HG03354 (cell line): ENCODE data around the gene KRT79.
"Not testable (repeated sequence)": the region's sequence is repeated elsewhere in the genome, so short reads cannot be mapped to it uniquely, and the experiment has no call there.

Source experiments
- ATAC-seq: cut with Tn5 transposase; IDR thresholded peaks from one replicate; pipeline ENCODE4 v1.9.1; 2021; ENCODE audit warnings: mild to moderate bottlenecking; ENCODE audit not compliant: unreplicated experiment, poor library complexity, severe bottlenecking

Gene KRT79

DNA sequence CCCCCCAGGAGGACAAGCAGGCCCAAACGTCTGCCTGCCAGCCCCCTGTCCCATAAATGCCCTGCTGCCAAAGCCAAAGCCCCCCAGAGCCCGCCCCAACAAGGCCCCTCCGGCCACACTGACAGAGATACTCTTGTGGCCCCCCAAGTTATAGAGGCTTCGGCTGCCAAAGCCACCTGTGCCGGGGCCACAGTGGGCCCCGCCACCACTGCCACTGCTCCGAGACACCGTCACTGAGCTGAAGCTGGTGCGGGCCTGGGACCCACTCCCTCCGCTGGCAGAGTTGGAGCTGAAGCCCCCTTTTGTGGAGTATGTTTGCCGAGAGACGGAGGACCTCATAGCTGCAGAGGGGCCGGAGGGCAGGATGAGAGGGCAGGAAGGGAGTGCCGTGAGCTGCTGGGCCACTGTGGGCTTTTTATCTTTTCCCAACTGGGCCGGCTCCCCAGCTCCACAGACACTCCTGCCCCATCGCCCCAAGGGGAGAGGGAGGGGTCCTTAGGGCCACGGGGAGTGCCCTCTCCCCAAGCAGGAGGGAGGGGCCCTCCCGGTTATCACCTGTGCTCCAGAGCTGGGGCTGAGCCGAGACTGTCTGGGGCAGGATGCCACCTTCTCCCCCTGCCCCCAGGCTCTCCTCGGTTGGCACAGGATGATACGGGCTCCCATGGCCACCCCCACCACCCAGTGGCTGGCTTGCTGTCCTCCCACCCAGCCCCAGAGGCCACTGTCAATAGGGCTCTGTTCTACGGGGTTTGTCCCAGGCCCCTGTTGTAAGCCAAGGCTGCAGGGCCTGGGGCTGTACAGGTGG, at the start of gene KRT79:
Gene KRT79 (minus strand): TSS at position 390 of the 805 bp plus-strand sequence. CDS start 51 bp downstream, at position 339.
- ATAC-seq, result no peak

DNA sequence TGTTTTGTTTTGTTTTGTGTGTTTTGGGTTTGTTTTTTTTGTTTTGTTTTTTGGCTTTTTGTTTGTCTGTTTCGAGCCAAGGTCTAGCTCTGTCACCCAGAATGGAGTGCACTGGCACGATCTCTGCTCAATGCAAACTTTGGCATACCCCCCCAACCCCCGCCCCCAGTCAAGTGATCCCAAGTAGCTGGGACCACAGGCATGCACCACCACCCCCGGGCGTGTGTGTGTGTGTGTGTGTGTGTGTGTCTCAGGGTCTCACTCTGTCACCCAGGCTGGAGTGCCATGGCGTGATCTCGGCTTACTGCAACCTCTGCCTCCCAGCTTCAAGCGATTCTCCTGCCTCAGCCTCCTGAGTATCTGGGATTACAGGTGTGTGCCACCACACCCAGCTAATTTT, 46.4 kb upstream of the KRT79 start:
- not testable (repeated sequence) for ATAC-seq

DNA sequence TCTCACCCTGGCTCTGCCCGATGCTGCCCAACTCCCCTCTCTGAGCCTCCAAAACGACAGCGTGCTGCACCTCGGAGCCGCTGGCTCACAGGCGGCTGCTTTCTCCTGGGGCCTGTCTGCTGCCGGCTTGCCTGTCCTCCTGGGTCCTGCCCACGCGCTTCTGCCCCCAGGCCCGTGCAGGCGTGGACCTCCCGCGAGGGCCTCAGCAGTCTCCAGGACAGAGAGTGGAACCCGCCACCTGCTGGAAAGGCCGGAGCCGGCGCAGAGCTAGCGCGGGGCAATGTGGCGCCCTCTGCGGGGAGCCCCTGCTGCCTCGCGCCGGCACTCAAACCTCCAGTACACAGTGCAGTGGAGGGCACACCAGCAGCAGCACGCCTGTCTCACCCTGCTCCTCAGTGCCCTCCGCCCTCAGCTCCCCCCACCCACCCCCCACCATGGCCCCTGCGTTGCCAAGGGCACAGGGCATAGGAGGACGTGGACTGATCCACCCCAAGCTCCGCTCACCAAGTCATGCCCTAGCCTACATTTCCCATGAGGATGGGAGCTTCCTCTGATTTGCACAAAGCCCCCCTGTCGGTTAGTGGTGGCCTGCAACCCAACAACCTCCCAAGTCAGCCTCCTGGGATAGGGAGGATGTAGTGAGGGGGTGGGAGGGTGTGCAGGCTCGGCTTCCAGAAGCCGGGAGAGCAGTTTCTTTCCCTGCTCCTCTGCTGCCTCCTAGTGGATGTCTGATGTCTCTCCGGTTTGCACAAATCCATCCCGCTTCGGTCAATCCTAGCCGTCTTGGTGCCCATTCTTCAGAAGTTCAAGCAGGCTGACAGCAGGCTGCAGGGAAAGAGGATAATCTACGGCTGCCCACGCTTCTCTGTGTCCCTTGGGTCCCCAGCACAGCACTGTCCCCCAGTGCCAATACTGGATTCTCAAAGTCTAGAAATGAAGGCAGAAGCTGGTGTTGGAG, 45.6 kb upstream of the KRT79 start:
- ATAC-seq, result peak; percentile 62

DNA sequence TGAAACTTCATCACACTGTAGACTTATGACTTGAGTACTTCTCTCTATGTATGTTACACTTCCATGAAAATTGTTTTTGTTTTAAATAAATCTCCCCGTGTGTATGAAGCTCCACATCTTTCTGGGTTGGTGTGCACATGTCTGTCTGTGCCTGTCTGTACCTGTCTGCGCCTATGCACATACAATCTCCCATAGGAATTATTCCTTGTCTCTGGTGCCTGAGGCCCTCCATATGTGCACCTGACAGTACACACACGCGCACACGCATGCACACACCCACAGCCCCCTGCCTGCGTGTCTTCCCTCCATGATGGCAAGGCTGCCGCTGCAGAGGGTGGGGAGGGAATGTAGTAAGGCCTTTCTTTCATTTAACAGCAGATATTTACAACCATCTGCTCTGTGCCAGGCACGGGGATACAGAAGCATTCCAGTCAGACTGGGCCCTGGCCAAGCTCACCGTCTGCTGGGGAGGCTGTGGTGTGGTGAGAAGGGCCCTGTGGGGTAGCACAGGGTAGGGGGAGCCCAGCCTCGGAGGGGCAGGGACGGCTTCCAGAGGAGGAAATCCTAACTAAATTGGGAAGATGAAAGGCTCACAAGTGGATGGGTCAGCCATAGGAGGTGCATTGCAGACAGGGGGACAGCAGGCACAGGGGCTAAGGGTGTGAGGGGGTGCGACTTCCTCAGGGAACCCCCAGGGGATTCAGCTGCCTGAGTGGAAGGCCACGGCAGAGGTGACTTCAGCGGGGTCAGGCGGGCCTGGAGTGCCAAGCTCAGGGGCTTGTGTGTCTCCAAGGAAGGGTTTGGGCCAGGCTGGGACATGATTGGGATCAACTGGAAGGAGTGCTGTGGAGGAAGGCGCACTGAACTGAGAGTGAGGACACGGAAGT, 44.6 kb upstream of the KRT79 start:
- no peak for ATAC-seq

DNA sequence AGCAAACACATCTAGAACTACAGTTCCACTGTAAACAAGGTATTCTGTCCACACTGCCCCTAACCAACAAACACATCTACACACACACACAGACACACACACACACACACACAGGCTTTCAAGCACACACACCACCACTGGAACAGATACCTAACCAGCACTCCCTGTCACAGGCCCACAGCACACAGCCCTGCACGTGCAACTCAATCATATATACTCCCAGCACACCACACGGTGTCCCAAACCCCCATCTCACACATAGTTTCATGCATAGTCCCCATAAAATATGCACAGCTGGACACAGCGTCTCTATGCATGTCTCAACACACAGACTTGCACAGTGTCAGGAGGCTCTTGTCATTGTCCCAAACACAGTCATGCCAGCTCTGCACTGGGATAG, 43.1 kb upstream of the KRT79 start:
- ATAC-seq, result no peak

DNA sequence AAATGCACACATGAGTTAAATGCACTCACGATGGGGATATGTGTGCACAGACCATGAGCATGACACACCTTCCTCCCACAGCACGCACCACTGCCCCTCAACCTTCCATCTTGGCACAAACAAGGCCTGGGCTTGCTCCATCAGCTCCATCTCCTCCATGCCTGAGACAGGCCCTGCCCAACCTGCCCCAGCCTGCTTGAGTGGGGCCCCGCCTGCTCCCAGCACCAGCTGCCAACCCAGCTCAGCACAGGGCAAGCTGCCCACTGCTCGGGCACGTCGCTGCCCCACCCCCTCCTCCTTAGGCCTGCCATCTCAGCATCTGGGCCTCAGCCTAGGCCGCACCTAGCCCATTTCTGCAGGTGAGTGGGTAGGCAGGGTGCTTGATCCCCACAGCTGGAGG, 42.3 kb upstream of the KRT79 start:
- ATAC-seq, result no peak

DNA sequence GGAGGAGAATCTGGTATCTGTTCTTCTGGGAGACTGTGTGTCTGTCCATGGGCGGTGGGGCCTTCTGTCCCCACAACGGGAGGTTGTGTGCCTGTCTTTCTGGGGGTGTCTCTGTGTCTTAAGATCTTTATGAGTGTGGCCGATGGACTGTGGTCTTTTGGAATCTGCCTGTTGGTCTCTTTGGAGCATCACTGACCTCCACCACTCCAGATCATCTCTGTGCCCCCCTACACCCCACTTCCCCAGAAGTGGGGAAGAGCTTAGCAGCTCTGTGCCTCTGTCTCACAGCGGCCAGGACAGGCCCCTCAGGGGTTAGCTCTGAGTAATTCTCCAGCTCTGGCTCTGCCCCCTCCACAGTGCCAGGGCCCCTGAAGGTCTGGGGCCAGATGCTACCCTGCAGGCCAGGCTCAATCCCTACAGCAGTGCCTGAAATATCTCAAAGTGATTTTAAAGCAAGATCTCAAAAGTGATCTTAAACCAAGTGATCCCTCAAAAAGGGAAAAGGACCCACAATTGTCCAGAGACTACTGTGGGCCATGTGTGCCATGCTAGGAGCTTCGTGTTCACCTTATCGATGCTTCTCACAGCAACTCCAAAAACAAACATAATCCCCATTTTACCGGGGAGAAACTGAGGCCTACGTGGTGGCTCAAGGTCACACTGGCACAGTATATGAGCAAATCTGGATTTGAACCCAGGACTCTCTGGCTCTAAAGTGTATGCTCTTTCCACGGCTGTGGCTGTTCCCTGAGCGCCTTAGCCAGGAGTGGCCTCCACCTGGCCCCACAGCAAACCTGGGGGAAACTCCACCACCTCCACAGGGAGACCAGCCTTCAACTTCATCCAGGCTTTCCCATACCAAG, 40.7 kb upstream of the KRT79 start:
- ATAC-seq, result no peak

DNA sequence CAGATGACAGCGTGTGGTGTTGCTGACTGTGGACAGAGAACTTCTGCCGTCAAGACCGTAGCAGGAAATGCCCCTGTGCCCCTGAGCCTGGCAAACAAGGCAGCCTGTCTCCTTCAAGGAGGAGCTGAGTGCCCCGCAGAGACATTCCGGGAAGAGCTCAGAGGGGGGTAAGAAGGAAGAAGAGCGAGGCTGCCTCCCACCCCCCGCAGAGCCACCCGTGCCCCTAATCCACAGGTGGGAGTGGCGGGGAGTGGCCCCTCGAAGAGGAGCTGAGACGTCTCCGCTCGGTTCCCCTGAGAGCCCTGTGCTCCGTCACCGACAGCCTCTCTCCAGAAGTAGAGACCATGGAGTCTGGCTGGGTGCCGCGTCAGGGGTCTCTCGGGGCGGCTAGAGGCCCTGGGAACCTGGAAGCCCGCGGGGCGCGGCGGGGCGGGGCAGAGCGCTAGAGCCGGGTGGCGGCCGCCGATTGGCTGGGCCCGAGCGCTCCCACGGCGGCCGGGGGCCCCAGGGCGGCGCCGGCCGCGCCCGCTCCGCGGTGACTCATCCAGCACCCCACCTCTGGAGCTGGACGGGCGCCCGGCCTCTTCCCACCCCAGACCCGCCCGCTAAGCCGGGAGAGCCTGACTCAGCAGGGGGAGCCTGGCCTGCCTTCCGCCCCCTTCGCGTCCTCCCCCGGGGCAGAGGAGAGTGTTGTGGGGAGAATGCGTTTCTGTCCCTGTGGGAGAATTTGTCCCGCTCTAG, 39.9 kb upstream of the KRT79 start:
- ATAC-seq, result peak; percentile 49

DNA sequence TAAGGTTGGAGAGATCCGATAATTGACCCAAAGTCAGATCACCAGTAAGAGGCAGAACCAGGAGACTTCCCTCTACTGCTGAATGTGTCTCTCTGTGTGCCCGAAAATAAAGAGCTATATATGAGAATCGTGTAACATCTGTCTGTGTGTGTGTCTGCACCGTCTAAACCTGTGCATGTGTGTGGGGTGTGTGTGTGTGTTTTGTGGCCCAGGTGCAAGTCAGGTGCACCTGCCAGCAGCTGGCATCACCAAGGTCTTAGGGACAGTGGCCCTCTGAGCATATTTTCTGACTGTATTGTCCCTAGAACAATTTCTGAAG, 39.4 kb upstream of the KRT79 start:
- ATAC-seq, result peak; percentile 4

DNA sequence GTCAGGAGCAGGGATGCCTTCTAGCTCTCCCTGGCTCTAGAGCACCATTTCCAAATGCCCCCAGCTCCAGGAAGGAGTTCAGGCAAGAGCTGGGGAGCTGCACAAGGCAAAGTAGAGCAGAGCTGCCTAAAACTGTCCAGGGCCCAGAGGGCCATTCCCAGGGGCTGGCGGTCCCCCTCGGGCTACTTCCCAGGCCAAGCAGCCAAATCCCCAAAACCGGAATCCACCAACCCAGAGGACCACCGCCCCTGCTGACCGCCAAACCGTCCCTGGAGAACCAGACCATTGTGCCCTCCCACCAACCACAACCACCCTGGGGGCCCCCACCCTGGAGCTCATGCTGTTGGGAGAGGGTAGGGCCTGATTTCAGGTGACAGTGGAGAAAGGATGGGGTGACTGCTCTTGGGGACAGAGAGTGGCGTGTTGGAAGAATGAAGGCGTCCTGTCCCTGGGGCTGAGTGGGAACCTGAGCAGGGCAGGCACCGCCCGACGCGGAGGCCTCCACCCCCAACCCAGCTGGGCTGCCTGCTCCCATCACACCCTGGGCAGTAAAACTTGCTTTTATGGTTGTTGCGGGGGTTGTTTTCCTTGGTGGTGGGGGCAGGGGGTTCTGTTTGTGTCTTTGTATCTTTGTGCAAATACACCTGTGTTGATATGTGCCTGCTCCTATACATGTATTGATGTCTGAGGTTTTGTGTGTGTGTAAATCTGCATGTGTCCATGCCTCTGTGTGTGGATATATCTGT, 38.7 kb upstream of the KRT79 start:
- no peak for ATAC-seq

DNA sequence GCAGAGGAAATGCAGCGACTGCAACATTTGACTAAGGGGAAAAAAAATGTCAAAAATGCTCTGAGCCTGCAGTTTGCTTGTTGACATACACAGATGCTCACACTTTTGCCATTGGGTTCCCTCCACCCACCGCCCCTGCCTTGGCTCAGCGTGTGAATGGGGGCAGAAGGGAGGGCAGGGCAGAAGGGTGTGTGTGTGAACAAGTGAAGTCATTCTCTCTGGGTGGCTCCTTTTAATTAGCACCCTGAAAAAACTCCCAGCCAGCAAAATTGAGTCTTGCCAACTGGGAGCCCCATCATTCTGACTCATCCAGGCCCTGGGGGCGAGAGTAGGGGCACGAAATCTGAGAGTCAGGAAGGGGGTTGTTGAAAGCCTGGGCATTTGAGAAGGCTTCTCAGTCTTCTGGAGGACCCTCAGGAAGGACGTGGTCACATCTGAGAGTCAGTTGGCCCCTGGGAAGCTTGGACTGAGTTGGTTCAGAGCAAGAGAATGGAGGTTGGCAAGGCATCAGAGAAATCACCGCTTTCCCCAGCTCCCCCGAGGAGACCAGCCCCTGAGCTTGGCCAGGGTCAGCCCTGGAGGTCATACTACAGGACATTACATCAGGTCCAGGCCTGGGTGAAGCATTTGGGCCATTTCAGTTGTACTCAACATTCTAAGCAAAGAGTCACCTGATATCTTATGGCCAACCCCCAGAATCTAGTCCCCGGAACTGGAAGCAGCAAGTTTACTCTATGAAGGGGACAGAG, 37.4 kb upstream of the KRT79 start:
- ATAC-seq, result no peak

DNA sequence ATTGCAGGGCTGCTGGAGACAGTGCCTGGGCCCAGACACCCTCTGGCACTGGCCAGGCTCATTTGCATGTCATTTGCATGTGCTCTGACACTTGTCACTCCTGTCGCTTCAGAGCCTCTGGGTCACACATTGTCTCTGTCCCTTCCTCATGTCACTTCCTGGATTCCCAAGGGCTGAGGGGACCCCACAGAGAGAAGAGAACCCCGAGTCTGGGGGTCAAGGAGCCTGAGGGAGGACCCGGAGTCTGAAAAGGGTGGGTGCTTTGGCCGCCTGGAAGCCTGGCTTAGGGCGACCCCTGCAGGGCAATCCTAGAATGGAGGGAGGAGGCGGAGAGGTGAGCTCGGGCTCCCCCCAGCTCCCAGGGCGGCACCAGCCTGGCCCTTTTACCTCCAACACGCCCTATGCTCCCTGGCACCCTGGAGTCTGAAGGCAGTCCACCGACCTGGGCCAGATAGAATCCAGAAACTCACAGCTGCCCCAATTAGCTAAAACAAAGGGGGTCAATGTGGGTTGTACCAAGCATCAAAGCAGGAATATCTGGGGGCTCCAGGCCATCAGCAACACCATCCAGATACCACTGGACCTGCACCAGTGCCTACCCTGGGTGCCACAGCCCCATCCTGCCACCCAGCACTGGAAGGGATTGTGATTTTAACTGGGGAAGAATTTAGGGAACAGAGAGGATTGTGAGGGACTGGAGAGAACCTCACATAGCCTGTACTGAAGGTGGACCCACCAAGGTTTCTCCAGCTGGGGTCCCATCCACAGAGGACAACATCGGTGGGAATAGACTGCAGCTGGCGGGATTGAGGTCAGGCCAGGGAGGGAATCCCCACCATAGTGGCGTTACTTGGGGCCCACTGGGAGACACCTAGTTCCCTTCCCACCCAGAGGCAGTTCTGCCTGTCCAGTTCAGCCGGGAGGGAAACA, 36.5 kb upstream of the KRT79 start:
- ATAC-seq, result peak; percentile 75

DNA sequence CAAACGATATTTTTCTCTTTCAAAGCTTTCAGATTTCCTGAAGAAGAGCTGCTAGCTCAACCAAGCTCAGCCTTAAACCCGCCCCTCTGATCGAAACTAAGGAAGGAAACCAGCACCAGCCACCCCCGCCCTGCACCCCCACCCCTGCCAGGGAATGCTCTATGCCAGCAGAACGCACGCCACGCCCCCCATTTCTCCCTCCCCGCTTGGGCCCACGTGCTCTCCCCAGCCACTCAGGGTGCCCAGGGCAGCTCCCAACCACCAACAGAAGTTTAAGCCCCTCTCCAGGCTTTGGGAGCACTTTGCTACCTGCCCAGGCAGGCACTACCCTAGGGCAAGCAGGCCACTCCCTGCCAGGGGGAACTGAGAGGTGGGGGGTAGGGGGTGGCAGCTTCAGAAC, 33.5 kb upstream of the KRT79 start:
- no peak for ATAC-seq

DNA sequence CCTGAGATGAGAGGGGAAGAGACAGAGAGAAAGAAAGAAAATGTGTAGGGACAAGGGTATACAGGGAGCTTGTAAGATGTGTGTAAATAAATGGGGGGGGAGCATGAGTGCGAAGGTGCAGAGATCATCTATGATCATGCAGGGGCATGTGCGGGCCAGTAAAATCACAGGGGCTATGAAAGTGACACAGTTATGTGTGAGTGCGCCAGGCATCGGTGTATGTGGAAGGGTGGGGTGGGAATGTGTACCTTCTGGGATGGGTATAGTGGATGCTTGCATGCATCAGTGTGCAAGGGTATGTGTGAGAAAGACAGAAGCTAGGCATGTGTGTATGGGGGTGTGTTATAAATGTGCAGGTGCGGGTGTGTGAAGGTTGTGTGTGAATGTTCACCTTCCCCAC, 33.0 kb upstream of the KRT79 start:
- ATAC-seq, result no peak

DNA sequence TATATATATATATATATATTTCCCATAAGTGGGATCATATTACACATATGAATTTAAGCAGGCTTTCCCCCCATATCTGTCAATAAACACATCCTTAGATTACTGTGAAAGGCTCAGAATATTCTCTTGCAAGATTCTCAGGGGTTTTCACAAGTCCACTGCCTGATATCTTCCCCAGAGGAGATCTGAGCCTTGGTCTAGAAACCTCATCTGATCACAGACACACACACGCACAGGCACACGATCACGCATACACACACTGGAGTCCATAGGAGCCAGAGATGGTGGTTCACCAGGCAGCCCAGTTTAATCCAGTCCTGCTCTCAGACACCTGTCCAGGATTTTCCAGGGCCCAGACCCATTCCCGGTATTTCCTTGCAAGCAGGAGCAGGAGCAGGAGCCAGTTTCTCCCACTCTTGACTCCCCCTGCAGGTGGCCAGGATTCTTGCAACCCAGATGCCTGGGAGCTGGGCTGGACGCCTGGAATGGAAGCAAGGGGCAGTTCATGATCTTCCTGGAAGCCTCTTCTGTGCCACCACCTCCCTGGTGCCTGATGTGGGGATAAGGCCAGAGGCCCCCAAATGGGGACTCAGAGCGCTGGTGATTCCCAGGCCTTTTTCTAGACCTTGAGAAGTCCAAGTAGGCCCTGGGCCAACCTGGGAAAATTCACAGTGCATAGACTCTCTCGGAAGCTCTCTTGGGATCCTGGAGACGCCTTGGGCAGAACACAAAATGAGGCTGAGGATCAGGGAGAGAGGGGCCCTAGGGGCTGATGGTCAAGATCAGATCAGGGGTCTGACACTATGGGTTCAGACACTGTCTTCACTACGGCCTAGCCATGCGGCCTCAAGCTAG, 31.2 kb upstream of the KRT79 start:
- ATAC-seq, result no peak
